ENCODE results near the gene ZNF764.

DNA sequence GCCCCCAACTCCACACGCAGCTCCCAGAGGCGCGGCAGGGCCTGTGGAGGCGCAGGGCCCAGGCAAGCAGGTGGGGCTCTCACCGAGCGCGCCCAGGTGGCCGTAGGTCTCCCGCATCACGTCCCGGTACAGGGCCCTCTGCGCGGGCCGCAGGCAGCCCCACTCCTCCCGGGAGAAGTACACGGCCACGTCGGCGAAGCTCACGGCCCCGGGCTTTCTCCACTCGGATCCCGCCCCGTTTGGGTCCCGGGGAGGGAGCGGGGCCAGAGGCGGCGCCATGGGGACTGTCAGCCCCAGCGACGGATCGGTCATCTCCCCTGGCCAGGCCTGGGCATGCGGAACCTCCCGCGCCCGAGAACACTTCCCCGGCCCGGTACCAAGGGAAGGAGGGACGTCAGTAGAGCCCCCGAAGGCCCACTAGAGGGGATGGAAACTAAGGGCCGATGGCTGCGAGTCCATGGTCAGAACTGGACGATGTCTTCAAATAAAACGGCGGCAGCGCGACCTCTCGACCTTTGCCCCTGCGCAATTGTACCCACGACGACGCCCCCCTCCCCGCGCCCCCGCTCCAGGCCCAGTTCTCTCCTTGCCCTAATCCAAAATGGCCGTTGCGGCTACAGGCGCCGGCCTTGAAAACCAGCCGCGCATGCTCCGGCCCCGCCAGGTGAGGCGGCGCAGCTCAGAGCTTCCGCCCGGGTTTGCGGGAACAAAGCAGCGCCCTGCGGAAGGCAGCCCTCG lies 23.6 kb downstream of the ZNF764 start, which contains the start of gene ZNF747:
- TF ChIP-seq, protein P1, sequence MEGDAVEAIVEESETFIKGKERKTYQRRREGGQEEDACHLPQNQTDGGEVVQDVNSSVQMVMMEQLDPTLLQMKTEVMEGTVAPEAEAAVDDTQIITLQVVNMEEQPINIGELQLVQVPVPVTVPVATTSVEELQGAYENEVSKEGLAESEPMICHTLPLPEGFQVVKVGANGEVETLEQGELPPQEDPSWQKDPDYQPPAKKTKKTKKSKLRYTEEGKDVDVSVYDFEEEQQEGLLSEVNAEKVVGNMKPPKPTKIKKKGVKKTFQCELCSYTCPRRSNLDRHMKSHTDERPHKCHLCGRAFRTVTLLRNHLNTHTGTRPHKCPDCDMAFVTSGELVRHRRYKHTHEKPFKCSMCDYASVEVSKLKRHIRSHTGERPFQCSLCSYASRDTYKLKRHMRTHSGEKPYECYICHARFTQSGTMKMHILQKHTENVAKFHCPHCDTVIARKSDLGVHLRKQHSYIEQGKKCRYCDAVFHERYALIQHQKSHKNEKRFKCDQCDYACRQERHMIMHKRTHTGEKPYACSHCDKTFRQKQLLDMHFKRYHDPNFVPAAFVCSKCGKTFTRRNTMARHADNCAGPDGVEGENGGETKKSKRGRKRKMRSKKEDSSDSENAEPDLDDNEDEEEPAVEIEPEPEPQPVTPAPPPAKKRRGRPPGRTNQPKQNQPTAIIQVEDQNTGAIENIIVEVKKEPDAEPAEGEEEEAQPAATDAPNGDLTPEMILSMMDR (IDR thresholded peaks at IDR 0.05; ENCODE audit: low read length) = no peak
- TF ChIP-seq EZH2 (IDR thresholded peaks at IDR 0.05; ENCODE audit: borderline replicate concordance, low read length) = no peak

All from OCI-LY1 (cell line).